WTC11 (cell line): ENCODE data around the gene CASP12. TPM values are rescaled to one million over a fixed set of nuclear protein-coding genes. Genes with fewer than 3 reads are reported as not detected.

Experiments
- ATAC-seq: fragments of 200-7000 bp; cut with Tn5 transposase; 2 replicates; pipeline ENCODE4 v1.10.0; 2021; ENCODE audit warnings: mild to moderate bottlenecking, moderate library complexity
- CTCF ChIA-PET: fragments of 300-600 bp; sonication (Branson Sonifier 250); formaldehyde crosslinking; loops from one replicate; lab custom pipeline; 2021; ENCODE audit warnings: antibody characterized with exemption; lab: Charles Lee
- POLR2A ChIA-PET: fragments of 350-600 bp; sonication (Branson Sonifier 250); formaldehyde crosslinking; loops from one replicate; lab custom pipeline; 2021; ENCODE audit warnings: antibody characterized with exemption; lab: Charles Lee
- DNase-seq: peaks from one replicate; pipeline ENCODE4 v3.0.0; 2021; ENCODE audit warnings: low spot score
- H3K27ac Mint-ChIP-seq: 2 replicates; pipeline ENCODE4 v1.8.0; 2021; ENCODE audit warnings: mixed read lengths
- H3K27me3 Mint-ChIP-seq: 2 replicates; pipeline ENCODE4 v1.8.0; 2021; ENCODE audit warnings: low read depth, mild to moderate bottlenecking, moderate library complexity, mixed read lengths
- H3K36me3 Mint-ChIP-seq: 2 replicates; pipeline ENCODE4 v1.8.0; 2021; ENCODE audit warnings: mixed read lengths
- H3K4me1 Mint-ChIP-seq: 2 replicates; pipeline ENCODE4 v1.8.0; 2022; ENCODE audit warnings: mixed read lengths
- H3K4me3 Mint-ChIP-seq: 2 replicates; pipeline ENCODE4 v1.8.0; 2021; ENCODE audit warnings: mild to moderate bottlenecking, moderate library complexity, mixed read lengths
- H3K9me3 Mint-ChIP-seq: 2 replicates; pipeline ENCODE4 v1.8.0; 2021; ENCODE audit warnings: mixed read lengths
- CBFB ChIP-seq: sonication (generic); formaldehyde crosslinking; IDR thresholded peaks from 2 replicates; pipeline ENCODE4 v1.8.1; 2022; ENCODE audit warnings: mild to moderate bottlenecking, low read depth, missing genetic modification reagents
- ESRRA ChIP-seq: sonication (generic); formaldehyde crosslinking; IDR thresholded peaks from 2 replicates; pipeline ENCODE4 v1.8.1; 2022; ENCODE audit warnings: mild to moderate bottlenecking, missing genetic modification reagents, borderline replicate concordance
- FOXJ3 ChIP-seq: sonication (generic); formaldehyde crosslinking; IDR thresholded peaks from 2 replicates; pipeline ENCODE4 v1.9.0; 2021; ENCODE audit warnings: missing genetic modification reagents, mild to moderate bottlenecking, borderline replicate concordance
- IRF2 ChIP-seq: sonication (generic); formaldehyde crosslinking; IDR thresholded peaks from 2 replicates; pipeline ENCODE4 v1.8.0; 2022; ENCODE audit warnings: low read depth, missing genetic modification reagents, borderline replicate concordance
- KAT7 ChIP-seq: sonication (generic); formaldehyde crosslinking; IDR thresholded peaks from 2 replicates; pipeline ENCODE4 v1.8.1; 2023; ENCODE audit warnings: missing genetic modification reagents, mild to moderate bottlenecking, borderline replicate concordance
- ZNF138 ChIP-seq: sonication (generic); formaldehyde crosslinking; conservative IDR thresholded peaks from 2 replicates; pipeline ENCODE4 v1.8.1; 2022; ENCODE audit warnings: mild to moderate bottlenecking, moderate library complexity, missing genetic modification reagents
- ZNF219 ChIP-seq: sonication (generic); formaldehyde crosslinking; IDR thresholded peaks from 2 replicates; pipeline ENCODE4 v1.8.0; 2023; ENCODE audit warnings: missing genetic modification reagents, mild to moderate bottlenecking, borderline replicate concordance
- ZNF263 ChIP-seq: sonication (generic); formaldehyde crosslinking; IDR thresholded peaks from 2 replicates; pipeline ENCODE4 v1.8.1; 2022; ENCODE audit warnings: low read depth, mild to moderate bottlenecking, moderate library complexity, missing genetic modification reagents
- ZNF423 ChIP-seq: fragments of 250-450 bp; sonication (Bioruptor Pico); IDR thresholded peaks from 2 replicates; pipeline ENCODE4 v2.1.2; 2022; ENCODE audit warnings: mild to moderate bottlenecking, moderate library complexity
- ZNF671 ChIP-seq: fragments of 250-450 bp; sonication (Bioruptor Pico); IDR thresholded peaks from 2 replicates; pipeline ENCODE4 v1.8.0; 2021; ENCODE audit warnings: mild to moderate bottlenecking
- total RNA-seq: library from RNA; stranded (reverse); gene quantifications from 3 replicates; pipeline ENCODE4 v1.2.3, GENCODE V29; 2021
- TF ChIP-seq, protein P1 (sequence below): sonication (generic); formaldehyde crosslinking; IDR thresholded peaks from 2 replicates; pipeline ENCODE4 v1.8.0; 2022; ENCODE audit warnings: mild to moderate bottlenecking, missing genetic modification reagents
- TF ChIP-seq, protein P2 (sequence below): fragments of 250-450 bp; sonication (Bioruptor Pico); IDR thresholded peaks from 2 replicates; pipeline ENCODE4 v1.9.0; 2021; ENCODE audit warnings: mild to moderate bottlenecking
- TF ChIP-seq, protein P3 (sequence below): sonication (generic); formaldehyde crosslinking; IDR thresholded peaks from 2 replicates; pipeline ENCODE4 v1.8.1; 2023; ENCODE audit warnings: mild to moderate bottlenecking, missing genetic modification reagents, moderate library complexity
- TF ChIP-seq, protein P4 (sequence below): sonication (generic); formaldehyde crosslinking; IDR thresholded peaks from 2 replicates; pipeline ENCODE4 v1.8.0; 2023; ENCODE audit warnings: mild to moderate bottlenecking, missing genetic modification reagents
- TF ChIP-seq, protein P5 (sequence below): sonication (generic); formaldehyde crosslinking; IDR thresholded peaks from 2 replicates; pipeline ENCODE4 v1.8.1; 2023; ENCODE audit warnings: mild to moderate bottlenecking, missing genetic modification reagents
- TF ChIP-seq, protein P6 (sequence below): sonication (generic); formaldehyde crosslinking; conservative IDR thresholded peaks from 2 replicates; pipeline ENCODE4 v1.8.1; 2023; ENCODE audit warnings: mild to moderate bottlenecking, low read depth, missing genetic modification reagents, moderate library complexity

The CASP12 gene
- total RNA-seq, 1 experiment from 2014 or later = not detected

DNA sequence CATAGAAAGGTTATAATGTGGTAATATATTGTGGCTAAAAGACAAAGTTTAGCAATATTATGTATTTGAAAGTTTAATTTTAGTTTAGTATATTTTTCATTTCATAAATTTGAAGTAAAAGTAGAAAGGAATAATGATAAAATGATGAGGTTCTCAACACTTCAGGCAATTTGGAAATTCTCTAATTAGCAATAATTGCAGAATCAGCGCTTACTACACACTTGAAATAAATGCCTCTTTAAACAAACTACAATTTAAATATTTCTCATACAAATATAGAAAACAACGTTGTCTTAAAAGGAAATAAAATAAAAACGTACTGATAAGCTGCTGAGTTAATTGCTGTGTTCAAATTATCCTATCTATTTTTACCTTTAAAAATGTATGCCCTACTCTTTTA, 25.9 kb downstream of the CASP12 start:
- H3K36me3 Mint-ChIP-seq = peaks cover 2% of the 10 kb centered on the region; the same call in 1 of the 2 replicates
- H3K27ac Mint-ChIP-seq = no peak overlapping the region
- DNase-seq = no peak
- H3K4me3 Mint-ChIP-seq = no peak overlapping the region
- no peak for TF ChIP-seq ESRRA (CRISPR knock-in tag)
- TF ChIP-seq ZNF671 = no peak
- no peak for TF ChIP-seq FOXJ3 (CRISPR knock-in tag)
- TF ChIP-seq, protein P1, sequence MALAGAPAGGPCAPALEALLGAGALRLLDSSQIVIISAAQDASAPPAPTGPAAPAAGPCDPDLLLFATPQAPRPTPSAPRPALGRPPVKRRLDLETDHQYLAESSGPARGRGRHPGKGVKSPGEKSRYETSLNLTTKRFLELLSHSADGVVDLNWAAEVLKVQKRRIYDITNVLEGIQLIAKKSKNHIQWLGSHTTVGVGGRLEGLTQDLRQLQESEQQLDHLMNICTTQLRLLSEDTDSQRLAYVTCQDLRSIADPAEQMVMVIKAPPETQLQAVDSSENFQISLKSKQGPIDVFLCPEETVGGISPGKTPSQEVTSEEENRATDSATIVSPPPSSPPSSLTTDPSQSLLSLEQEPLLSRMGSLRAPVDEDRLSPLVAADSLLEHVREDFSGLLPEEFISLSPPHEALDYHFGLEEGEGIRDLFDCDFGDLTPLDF = no peak
- TF ChIP-seq KAT7 (CRISPR knock-in tag) = no peak
- TF ChIP-seq, protein P2, sequence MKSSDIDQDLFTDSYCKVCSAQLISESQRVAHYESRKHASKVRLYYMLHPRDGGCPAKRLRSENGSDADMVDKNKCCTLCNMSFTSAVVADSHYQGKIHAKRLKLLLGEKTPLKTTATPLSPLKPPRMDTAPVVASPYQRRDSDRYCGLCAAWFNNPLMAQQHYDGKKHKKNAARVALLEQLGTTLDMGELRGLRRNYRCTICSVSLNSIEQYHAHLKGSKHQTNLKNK (CRISPR knock-in tag) = no peak
- no peak for TF ChIP-seq ZNF138
- no peak for TF ChIP-seq ZNF263 (CRISPR knock-in tag)
- TF ChIP-seq ZNF219 (CRISPR knock-in tag) = no peak
- TF ChIP-seq CBFB (CRISPR knock-in tag) = no peak
- TF ChIP-seq, protein P3, sequence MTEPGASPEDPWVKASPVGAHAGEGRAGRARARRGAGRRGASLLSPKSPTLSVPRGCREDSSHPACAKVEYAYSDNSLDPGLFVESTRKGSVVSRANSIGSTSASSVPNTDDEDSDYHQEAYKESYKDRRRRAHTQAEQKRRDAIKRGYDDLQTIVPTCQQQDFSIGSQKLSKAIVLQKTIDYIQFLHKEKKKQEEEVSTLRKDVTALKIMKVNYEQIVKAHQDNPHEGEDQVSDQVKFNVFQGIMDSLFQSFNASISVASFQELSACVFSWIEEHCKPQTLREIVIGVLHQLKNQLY (CRISPR knock-in tag) = no peak
- no peak for TF ChIP-seq IRF2
- TF ChIP-seq, protein P4, sequence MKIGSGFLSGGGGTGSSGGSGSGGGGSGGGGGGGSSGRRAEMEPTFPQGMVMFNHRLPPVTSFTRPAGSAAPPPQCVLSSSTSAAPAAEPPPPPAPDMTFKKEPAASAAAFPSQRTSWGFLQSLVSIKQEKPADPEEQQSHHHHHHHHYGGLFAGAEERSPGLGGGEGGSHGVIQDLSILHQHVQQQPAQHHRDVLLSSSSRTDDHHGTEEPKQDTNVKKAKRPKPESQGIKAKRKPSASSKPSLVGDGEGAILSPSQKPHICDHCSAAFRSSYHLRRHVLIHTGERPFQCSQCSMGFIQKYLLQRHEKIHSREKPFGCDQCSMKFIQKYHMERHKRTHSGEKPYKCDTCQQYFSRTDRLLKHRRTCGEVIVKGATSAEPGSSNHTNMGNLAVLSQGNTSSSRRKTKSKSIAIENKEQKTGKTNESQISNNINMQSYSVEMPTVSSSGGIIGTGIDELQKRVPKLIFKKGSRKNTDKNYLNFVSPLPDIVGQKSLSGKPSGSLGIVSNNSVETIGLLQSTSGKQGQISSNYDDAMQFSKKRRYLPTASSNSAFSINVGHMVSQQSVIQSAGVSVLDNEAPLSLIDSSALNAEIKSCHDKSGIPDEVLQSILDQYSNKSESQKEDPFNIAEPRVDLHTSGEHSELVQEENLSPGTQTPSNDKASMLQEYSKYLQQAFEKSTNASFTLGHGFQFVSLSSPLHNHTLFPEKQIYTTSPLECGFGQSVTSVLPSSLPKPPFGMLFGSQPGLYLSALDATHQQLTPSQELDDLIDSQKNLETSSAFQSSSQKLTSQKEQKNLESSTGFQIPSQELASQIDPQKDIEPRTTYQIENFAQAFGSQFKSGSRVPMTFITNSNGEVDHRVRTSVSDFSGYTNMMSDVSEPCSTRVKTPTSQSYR (CRISPR knock-in tag) = no peak
- TF ChIP-seq, protein P5, sequence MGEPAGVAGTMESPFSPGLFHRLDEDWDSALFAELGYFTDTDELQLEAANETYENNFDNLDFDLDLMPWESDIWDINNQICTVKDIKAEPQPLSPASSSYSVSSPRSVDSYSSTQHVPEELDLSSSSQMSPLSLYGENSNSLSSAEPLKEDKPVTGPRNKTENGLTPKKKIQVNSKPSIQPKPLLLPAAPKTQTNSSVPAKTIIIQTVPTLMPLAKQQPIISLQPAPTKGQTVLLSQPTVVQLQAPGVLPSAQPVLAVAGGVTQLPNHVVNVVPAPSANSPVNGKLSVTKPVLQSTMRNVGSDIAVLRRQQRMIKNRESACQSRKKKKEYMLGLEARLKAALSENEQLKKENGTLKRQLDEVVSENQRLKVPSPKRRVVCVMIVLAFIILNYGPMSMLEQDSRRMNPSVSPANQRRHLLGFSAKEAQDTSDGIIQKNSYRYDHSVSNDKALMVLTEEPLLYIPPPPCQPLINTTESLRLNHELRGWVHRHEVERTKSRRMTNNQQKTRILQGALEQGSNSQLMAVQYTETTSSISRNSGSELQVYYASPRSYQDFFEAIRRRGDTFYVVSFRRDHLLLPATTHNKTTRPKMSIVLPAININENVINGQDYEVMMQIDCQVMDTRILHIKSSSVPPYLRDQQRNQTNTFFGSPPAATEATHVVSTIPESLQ (CRISPR knock-in tag) = no peak
- TF ChIP-seq ZNF423 (CRISPR knock-in tag) = no peak
- TF ChIP-seq, protein P6, sequence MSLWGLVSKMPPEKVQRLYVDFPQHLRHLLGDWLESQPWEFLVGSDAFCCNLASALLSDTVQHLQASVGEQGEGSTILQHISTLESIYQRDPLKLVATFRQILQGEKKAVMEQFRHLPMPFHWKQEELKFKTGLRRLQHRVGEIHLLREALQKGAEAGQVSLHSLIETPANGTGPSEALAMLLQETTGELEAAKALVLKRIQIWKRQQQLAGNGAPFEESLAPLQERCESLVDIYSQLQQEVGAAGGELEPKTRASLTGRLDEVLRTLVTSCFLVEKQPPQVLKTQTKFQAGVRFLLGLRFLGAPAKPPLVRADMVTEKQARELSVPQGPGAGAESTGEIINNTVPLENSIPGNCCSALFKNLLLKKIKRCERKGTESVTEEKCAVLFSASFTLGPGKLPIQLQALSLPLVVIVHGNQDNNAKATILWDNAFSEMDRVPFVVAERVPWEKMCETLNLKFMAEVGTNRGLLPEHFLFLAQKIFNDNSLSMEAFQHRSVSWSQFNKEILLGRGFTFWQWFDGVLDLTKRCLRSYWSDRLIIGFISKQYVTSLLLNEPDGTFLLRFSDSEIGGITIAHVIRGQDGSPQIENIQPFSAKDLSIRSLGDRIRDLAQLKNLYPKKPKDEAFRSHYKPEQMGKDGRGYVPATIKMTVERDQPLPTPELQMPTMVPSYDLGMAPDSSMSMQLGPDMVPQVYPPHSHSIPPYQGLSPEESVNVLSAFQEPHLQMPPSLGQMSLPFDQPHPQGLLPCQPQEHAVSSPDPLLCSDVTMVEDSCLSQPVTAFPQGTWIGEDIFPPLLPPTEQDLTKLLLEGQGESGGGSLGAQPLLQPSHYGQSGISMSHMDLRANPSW = no peak
- no peaks in the 10 kb centered on the region for H3K27me3 Mint-ChIP-seq
- CTCF ChIA-PET = interaction anchor here (0.9 to 1.4 kb wide), 3 partner anchors 13 to 341 kb away, joined by 4 to 7 read pairs (median 6); no protein-coding TSS in a partner anchor
- peaks cover 10% of the 10 kb centered on the region for H3K4me1 Mint-ChIP-seq
- H3K9me3 Mint-ChIP-seq = peaks cover 3% of the 10 kb centered on the region; the same call in 1 of the 2 replicates
- ATAC-seq = no peak
- POLR2A ChIA-PET = no interaction called here

DNA sequence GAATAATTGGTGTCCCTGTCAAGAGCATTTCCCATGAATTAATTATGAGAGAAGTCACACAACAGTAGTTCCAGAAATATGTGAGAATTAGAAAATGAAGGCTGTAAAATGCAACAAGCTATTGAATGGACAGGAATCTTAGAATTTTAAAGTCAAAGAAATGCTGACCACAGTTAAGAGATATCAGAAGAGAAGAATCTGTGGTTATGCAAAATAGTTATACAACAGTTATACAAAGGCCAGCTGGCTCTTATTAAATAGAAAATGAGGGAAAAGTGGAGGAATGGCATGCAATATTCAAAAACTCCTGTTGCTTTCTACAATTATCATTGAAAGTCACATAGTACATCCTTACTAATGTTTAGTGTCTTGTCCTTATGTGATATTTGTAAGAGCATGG, 27.4 kb downstream of the CASP12 start:
- Mint-ChIP-seq H3K9me3 (peaks cover 7% of the 10 kb centered on the region), H3K4me3 (no peak overlapping the region), H3K27ac (peak overlapping the region; percentile 7), H3K4me1 (peaks cover 10% of the 10 kb centered on the region), H3K36me3 (peaks cover 5% of the 10 kb centered on the region; the same call in 1 of the 2 replicates), H3K27me3 (no peaks in the 10 kb centered on the region)
- ChIA-PET POLR2A (no interaction called here), CTCF (no interaction called here)
- ATAC-seq (no peak), DNase-seq (no peak)
- TF ChIP-seq ZNF138 (no peak), KAT7 (CRISPR knock-in tag) (no peak)
